NCI-H2227 (cell line): ENCODE data around the gene ATP10B.

Source experiments
- DNase-seq: peaks from one replicate; lab custom pipeline; 2025; ENCODE audit not compliant: unreplicated experiment; lab: John Stamatoyannopoulos, UW

ATP10B gene

GRCh38 chr5:160641405-160641804 is 210.6 kb downstream of the ATP10B start:
- DNase-seq, result no peak

- no peak for DNase-seq
Measured at GRCh38 chr5:160640406-160640805, 211.6 kb downstream of the ATP10B start.

GRCh38 chr5:160638161-160638742 is 213.8 kb downstream of the ATP10B start:
- no peak for DNase-seq

GRCh38 chr5:160637357-160638090 is 214.5 kb downstream of the ATP10B start:
- no peak for DNase-seq

- DNase-seq, result no peak
Measured at GRCh38 chr5:160635663-160636062, 216.3 kb downstream of the ATP10B start.

- DNase-seq, result no peak
Measured at GRCh38 chr5:160635046-160635445, 217.0 kb downstream of the ATP10B start.

GRCh38 chr5:160629003-160629402 is 223.0 kb downstream of the ATP10B start:
- no peak for DNase-seq

- DNase-seq, result no peak
Measured at GRCh38 chr5:160628619-160628968, 223.4 kb downstream of the ATP10B start.

GRCh38 chr5:160627921-160628618 is 223.9 kb downstream of the ATP10B start:
- no peak for DNase-seq

- DNase-seq, result no peak
Measured at GRCh38 chr5:160626322-160626721, 225.7 kb downstream of the ATP10B start.

- no peak for DNase-seq
Measured at GRCh38 chr5:160621526-160621925, 230.5 kb downstream of the ATP10B start.

- DNase-seq, result no peak
Measured at GRCh38 chr5:160620401-160620800, 231.6 kb downstream of the ATP10B start.

GRCh38 chr5:160619381-160619780 is 232.6 kb downstream of the ATP10B start:
- no peak for DNase-seq

GRCh38 chr5:160618286-160618685 is 233.7 kb downstream of the ATP10B start:
- no peak for DNase-seq

GRCh38 chr5:160616712-160617497 is 235.1 kb downstream of the ATP10B start:
- no peak for DNase-seq

GRCh38 chr5:160614136-160614535 is 237.9 kb downstream of the ATP10B start:
- DNase-seq, result no peak

GRCh38 chr5:160605266-160605665 is 246.7 kb downstream of the ATP10B start:
- DNase-seq, result no peak

GRCh38 chr5:160604484-160604883 is 247.5 kb downstream of the ATP10B start:
- DNase-seq, result no peak

- no peak for DNase-seq
Measured at GRCh38 chr5:160602744-160603143, 249.3 kb downstream of the ATP10B start.

- DNase-seq, result no peak
Measured at GRCh38 chr5:160601046-160601445, 251.0 kb downstream of the ATP10B start.

- DNase-seq, result no peak
Measured at GRCh38 chr5:160573318-160573717, 278.7 kb downstream of the ATP10B start.
